GM12878 (cell line): ENCODE results near the gene ANXA11. TPM values are rescaled to one million over a fixed set of nuclear protein-coding genes. Genes with fewer than 3 reads are reported as not detected.
A peak's percentile ranks its signal among the peaks of the same experiment; 100 is the strongest.

Experiments
- BHLHE40 ChIP-seq, 2 experiments: fragments of 450-650 bp in 1 of 2; IDR thresholded peaks; 2 replicates each; pipeline ENCODE4 v1.6.1; 2011 to 2017; ENCODE audit warnings: low read depth in 2 of 2, borderline replicate concordance in 1 of 2, improper control_type of control experiment in 1 of 2, low read length in 1 of 2, mild to moderate bottlenecking in 1 of 2
- CBX3 ChIP-seq: fragments of 200-600 bp; sonication (generic); IDR thresholded peaks from 2 replicates; pipeline ENCODE4 v1.6.1; 2016; ENCODE audit warnings: low read depth, borderline replicate concordance
- CHD4 ChIP-seq: fragments of 200-600 bp; sonication (generic); IDR thresholded peaks from 2 replicates; pipeline ENCODE4 v1.6.1; 2016; ENCODE audit warnings: mild to moderate bottlenecking
- EGR1 ChIP-seq, 2 experiments: IDR thresholded peaks; 1 replicate in 1 of 2; 2 replicates in 1 of 2; pipeline ENCODE4 v1.6.1; 2011 to 2012; ENCODE audit warnings: low read depth in 2 of 2, low read length in 2 of 2, borderline replicate concordance in 1 of 2, mild to moderate bottlenecking in 1 of 2, moderate library complexity in 1 of 2
- ETV6 ChIP-seq, 2 experiments: fragments of 450-650 bp in 1 of 2; IDR thresholded peaks in 1 of 2; conservative IDR thresholded peaks in 1 of 2; 2 replicates each; pipeline ENCODE4 v1.6.1; 2014; ENCODE audit warnings: antibody characterized with exemption in 1 of 2, borderline replicate concordance in 1 of 2, low read depth in 1 of 2, mild to moderate bottlenecking in 1 of 2, moderate library complexity in 1 of 2
- EZH2 ChIP-seq: IDR thresholded peaks from 2 replicates; pipeline ENCODE4 v1.6.1; 2012; ENCODE audit warnings: low read depth, mild to moderate bottlenecking, control low read depth, inconsistent platforms, low read length, borderline replicate concordance; ENCODE audit not compliant: control insufficient read depth
- FOS ChIP-seq: IDR thresholded peaks from 3 replicates; pipeline ENCODE4 v1.6.1; 2011; ENCODE audit warnings: borderline replicate concordance; ENCODE audit not compliant: insufficient read length; ENCODE audit errors: extremely low read depth
- HDAC6 ChIP-seq: fragments of 200-600 bp; sonication (generic); IDR thresholded peaks from one replicate; pipeline ENCODE4 v1.8.0; 2017; ENCODE audit warnings: antibody characterized with exemption; ENCODE audit not compliant: unreplicated experiment
- MTA2 ChIP-seq: fragments of 450-650 bp; IDR thresholded peaks from 2 replicates; pipeline ENCODE4 v1.6.1; 2016; ENCODE audit warnings: low read depth, mild to moderate bottlenecking, moderate library complexity
- PAX5 ChIP-seq: IDR thresholded peaks from 2 replicates; pipeline ENCODE4 v1.6.1; 2011; ENCODE audit warnings: low read depth, low read length, borderline replicate concordance
- POLR2AphosphoS5 ChIP-seq: IDR thresholded peaks from 2 replicates; pipeline ENCODE4 v1.6.1; 2011; ENCODE audit warnings: mild to moderate bottlenecking, low read length, inconsistent platforms
- RELA ChIP-seq: fragments of 450-650 bp; IDR thresholded peaks from 2 replicates; pipeline ENCODE4 v1.8.0; 2014; ENCODE audit warnings: borderline replicate concordance; ENCODE audit not compliant: partially characterized antibody
- SMAD5 ChIP-seq: IDR thresholded peaks from 2 replicates; pipeline ENCODE4 v1.6.1; 2016; ENCODE audit warnings: antibody characterized with exemption, low read depth
- SUZ12 ChIP-seq: fragments of 200-600 bp; sonication (generic); IDR thresholded peaks from one replicate; pipeline ENCODE4 v1.6.1; 2018; ENCODE audit warnings: antibody characterized with exemption, mild to moderate bottlenecking; ENCODE audit not compliant: unreplicated experiment
- ZNF24 ChIP-seq: fragments of 450-650 bp; IDR thresholded peaks from 2 replicates; pipeline ENCODE4 v1.6.1; 2017; ENCODE audit warnings: antibody characterized with exemption, mild to moderate bottlenecking
- ZNF274 ChIP-seq: IDR thresholded peaks from one replicate; pipeline ENCODE4 v1.8.0; 2011; ENCODE audit not compliant: insufficient read length, insufficient read depth
- ZZZ3 ChIP-seq: IDR thresholded peaks from 2 replicates; pipeline ENCODE4 v1.6.1; 2011; ENCODE audit warnings: low read depth; ENCODE audit not compliant: control insufficient read depth, insufficient read length
- polyA plus RNA-seq, 11 experiments: library from polyadenylated mRNA; depleted of rRNA in 4 of 11; unstranded in 6 of 11; stranded (reverse) in 5 of 11; fragments of >200 nt; fragmentation: Nextera tagmentation in 4 of 11; fragmentation: Illumina TruSeq in 1 of 11; extraction: Ambion mirVana in 4 of 11; extraction: Trizol in 1 of 11; gene quantifications; 1 replicate in 1 of 11; 2 replicates in 10 of 11; pipeline versions ENCODE4 v1.2.1 to v1.2.3, GENCODE V29; 2011 to 2016; ENCODE audit warnings: inconsistent platforms in 2 of 11, missing spikeins in 2 of 11, low read depth in 1 of 11
- total RNA-seq, 4 experiments: library from RNA; depleted of rRNA in 3 of 4; stranded (reverse); fragments of >200 nt in 3 of 4; fragmentation: Illumina TruSeq in 1 of 4; extraction: Trizol in 1 of 4; gene quantifications; 2 replicates each; pipeline versions ENCODE4 v1.2.1 to v1.2.3, GENCODE V29; 2013 to 2021
- TF ChIP-seq, protein P1 (sequence below): fragments of 450-650 bp; formaldehyde crosslinking; IDR thresholded peaks from 2 replicates; pipeline ENCODE4 v1.5.0; 2022; ENCODE audit warnings: mild to moderate bottlenecking, missing genetic modification characterization
- TF ChIP-seq, protein P2 (sequence below): IDR thresholded peaks from 2 replicates; pipeline ENCODE4 v1.6.1; 2011; ENCODE audit warnings: borderline replicate concordance, low read depth, mild to moderate bottlenecking, moderate library complexity, mixed read lengths, low read length; ENCODE audit not compliant: insufficient read depth; ENCODE audit errors: extremely low read length
- TF ChIP-seq, protein P3 (sequence below): fragments of 450-650 bp; IDR thresholded peaks from 2 replicates; pipeline ENCODE4 v1.6.1; 2017; ENCODE audit warnings: low read depth, mild to moderate bottlenecking, moderate library complexity
- TF ChIP-seq, protein P4 (sequence below): IDR thresholded peaks from 2 replicates; pipeline ENCODE4 v1.6.1; 2012; ENCODE audit warnings: low read depth, low read length, improper control_type of control experiment

ANXA11 gene
- total and polyA plus RNA-seq, 10 of the 15 experiments (the other 5 are each of a cell fraction or from before 2014, with no cell fraction given) = 25.0 to 129 (median 72.2) TPM

DNA sequence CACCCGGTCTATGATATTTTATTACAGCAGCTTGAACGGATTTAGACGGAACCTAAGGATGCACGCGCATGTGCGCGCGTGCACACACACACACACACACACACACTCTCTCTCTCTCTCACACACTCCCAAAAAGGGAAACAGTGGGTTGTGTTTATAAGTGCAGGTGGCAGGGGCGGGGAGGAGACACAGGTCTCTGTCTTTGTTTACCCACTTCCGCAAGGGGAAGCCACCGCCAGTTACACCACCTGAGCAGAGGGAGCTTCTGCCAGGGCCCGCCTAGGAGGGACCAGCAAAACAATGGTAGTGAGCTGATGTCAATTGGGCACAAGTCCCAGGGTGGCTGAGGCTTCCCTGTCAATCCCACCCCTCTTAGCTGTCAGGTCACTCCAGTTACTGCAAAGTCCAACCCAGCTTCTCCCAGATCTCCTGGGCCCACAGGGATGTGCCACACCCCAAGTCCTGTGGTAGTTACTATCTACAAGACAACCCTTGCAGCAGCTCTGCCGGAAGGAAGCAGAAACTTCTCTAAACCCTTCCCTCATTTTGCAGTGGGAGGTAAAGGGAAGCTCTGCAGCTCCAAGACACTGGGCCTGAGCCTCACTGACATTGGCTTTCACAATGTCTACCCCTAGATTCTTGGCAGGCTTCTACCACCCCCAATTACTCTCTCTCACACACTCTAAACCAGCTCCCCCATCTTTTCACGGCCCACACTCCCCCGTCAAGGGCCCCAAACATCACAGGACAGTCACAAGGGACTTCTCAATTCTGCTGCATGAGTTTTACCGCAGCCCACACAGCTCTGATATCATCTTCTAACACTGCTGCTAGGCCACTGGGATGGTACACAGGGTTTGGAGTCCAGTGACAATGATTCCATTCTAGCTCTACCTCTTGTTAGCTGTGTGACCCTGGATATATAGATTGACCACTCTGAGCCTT, 17.6 kb downstream of the ANXA11 start (continued):
- TF ChIP-seq ETV6 (conservative IDR thresholded peaks at IDR 0.05 in 1 of 2, IDR thresholded peaks at IDR 0.05 in 1 of 2; ENCODE audit: borderline replicate concordance in 1 of 2, low read depth in 1 of 2) (peak in 1 of 2 experiments; percentile 33; a peak in 1 of 4 replicates), POLR2AphosphoS5 (no peak), CHD4 (no peak), FOS (no peak), BHLHE40 (IDR thresholded peaks at IDR 0.05; ENCODE audit: borderline replicate concordance in 1 of 2, low read depth in 2 of 2, low read length in 1 of 2) (peak; percentile 87 to 89; a peak in 3 of 4 replicates), ZZZ3 (no peak), SMAD5 (no peak), SUZ12 (no peak), CBX3 (no peak), PAX5 (0 out of 2 replicates have a peak, but pooled peaks have one; percentile 30), ZNF24 (no peak), RELA (peak; percentile 24), EGR1 (IDR thresholded peaks at IDR 0.05; ENCODE audit: borderline replicate concordance in 1 of 2, low read depth in 2 of 2, low read length in 2 of 2) (peak in 1 of 2 experiments; percentile 74; a peak in 2 of 3 replicates), EZH2 (no peak), HDAC6 (no peak), ZNF274 (no peak), MTA2 (peak; percentile 74; the same call in 1 of the 2 replicates)
- TF ChIP-seq, protein P1, sequence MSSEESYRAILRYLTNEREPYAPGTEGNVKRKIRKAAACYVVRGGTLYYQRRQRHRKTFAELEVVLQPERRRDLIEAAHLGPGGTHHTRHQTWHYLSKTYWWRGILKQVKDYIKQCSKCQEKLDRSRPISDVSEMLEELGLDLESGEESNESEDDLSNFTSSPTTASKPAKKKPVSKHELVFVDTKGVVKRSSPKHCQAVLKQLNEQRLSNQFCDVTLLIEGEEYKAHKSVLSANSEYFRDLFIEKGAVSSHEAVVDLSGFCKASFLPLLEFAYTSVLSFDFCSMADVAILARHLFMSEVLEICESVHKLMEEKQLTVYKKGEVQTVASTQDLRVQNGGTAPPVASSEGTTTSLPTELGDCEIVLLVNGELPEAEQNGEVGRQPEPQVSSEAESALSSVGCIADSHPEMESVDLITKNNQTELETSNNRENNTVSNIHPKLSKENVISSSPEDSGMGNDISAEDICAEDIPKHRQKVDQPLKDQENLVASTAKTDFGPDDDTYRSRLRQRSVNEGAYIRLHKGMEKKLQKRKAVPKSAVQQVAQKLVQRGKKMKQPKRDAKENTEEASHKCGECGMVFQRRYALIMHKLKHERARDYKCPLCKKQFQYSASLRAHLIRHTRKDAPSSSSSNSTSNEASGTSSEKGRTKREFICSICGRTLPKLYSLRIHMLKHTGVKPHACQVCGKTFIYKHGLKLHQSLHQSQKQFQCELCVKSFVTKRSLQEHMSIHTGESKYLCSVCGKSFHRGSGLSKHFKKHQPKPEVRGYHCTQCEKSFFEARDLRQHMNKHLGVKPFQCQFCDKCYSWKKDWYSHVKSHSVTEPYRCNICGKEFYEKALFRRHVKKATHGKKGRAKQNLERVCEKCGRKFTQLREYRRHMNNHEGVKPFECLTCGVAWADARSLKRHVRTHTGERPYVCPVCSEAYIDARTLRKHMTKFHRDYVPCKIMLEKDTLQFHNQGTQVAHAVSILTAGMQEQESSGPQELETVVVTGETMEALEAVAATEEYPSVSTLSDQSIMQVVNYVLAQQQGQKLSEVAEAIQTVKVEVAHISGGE (CRISPR knock-in tag) = peak; percentile 33; the same call in 1 of the 2 replicates
- TF ChIP-seq, protein P2, sequence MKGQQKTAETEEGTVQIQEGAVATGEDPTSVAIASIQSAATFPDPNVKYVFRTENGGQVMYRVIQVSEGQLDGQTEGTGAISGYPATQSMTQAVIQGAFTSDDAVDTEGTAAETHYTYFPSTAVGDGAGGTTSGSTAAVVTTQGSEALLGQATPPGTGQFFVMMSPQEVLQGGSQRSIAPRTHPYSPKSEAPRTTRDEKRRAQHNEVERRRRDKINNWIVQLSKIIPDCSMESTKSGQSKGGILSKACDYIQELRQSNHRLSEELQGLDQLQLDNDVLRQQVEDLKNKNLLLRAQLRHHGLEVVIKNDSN = no peak
- TF ChIP-seq, protein P3, sequence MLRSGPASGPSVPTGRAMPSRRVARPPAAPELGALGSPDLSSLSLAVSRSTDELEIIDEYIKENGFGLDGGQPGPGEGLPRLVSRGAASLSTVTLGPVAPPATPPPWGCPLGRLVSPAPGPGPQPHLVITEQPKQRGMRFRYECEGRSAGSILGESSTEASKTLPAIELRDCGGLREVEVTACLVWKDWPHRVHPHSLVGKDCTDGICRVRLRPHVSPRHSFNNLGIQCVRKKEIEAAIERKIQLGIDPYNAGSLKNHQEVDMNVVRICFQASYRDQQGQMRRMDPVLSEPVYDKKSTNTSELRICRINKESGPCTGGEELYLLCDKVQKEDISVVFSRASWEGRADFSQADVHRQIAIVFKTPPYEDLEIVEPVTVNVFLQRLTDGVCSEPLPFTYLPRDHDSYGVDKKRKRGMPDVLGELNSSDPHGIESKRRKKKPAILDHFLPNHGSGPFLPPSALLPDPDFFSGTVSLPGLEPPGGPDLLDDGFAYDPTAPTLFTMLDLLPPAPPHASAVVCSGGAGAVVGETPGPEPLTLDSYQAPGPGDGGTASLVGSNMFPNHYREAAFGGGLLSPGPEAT = peak; percentile 72
- TF ChIP-seq, protein P4, sequence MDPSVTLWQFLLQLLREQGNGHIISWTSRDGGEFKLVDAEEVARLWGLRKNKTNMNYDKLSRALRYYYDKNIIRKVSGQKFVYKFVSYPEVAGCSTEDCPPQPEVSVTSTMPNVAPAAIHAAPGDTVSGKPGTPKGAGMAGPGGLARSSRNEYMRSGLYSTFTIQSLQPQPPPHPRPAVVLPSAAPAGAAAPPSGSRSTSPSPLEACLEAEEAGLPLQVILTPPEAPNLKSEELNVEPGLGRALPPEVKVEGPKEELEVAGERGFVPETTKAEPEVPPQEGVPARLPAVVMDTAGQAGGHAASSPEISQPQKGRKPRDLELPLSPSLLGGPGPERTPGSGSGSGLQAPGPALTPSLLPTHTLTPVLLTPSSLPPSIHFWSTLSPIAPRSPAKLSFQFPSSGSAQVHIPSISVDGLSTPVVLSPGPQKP = 0 out of 2 replicates have a peak, but pooled peaks have one; percentile 33
